Activated naive CD4-positive, alpha-beta T cell treated with anti-CD3 and anti-CD28 coated beads for 36 hours (primary cell): ENCODE measurements around the gene PRICKLE1. TPM values are rescaled to one million over a fixed set of nuclear protein-coding genes. Genes with fewer than 3 reads are reported as not detected.

Experiments used
- CTCF ChIA-PET: fragments of 350-600 bp; sonication (Branson Sonifier 250); formaldehyde crosslinking; loops from one replicate; lab custom pipeline; 2021; ENCODE audit warnings: antibody characterized with exemption; lab: Charles Lee
- DNase-seq: peaks from one replicate; pipeline ENCODE4 v3.0.0-alpha.2; 2020
- H3K27ac Mint-ChIP-seq: one replicate; pipeline ENCODE4 v1.8.0; 2021; ENCODE audit warnings: mild to moderate bottlenecking, mixed read lengths
- H3K27me3 Mint-ChIP-seq: one replicate; pipeline ENCODE4 v1.8.0; 2021; ENCODE audit warnings: low read depth, mixed read lengths
- H3K36me3 Mint-ChIP-seq: one replicate; pipeline ENCODE4 v1.8.0; 2021; ENCODE audit warnings: low read depth, mixed read lengths
- H3K4me1 Mint-ChIP-seq: one replicate; pipeline ENCODE4 v1.8.0; 2021; ENCODE audit warnings: low read depth, mixed read lengths
- H3K4me3 Mint-ChIP-seq: one replicate; pipeline ENCODE4 v1.8.0; 2021; ENCODE audit warnings: mild to moderate bottlenecking, moderate library complexity, mixed read lengths
- H3K9me3 Mint-ChIP-seq: one replicate; pipeline ENCODE4 v1.8.0; 2021; ENCODE audit warnings: mixed read lengths
- intact Hi-C: fragments of 100-400 bp; cut with micrococcal nuclease; formaldehyde crosslinking; loops from one replicate; pipeline ENCODE4 v1.15.1; 2023
- total RNA-seq, 2 experiments: library from RNA; stranded (reverse); gene quantifications; one replicate each; pipeline ENCODE4 v1.2.3, GENCODE V29; 2021

The PRICKLE1 gene
- total RNA-seq, 2 experiments from 2014 or later: not detected

GRCh38 chr12:42482041-42482747 lies 107.4 kb downstream of the PRICKLE1 start:
- H3K4me1 Mint-ChIP-seq: peaks cover 7% of the 10 kb centered on the region
- H3K27ac Mint-ChIP-seq: no peak overlapping the region
- CTCF ChIA-PET: interaction anchor here (0.6 to 4.5 kb wide), 4 partner anchors 12 to 87 kb away, joined by 4 to 33 read pairs (median 6); no protein-coding TSS in a partner anchor
- no peaks in the 10 kb centered on the region for H3K9me3 Mint-ChIP-seq
- peaks cover 2% of the 10 kb centered on the region for H3K36me3 Mint-ChIP-seq
- intact Hi-C loops: loop anchor here (1.0 to 5.0 kb wide), 8 partner anchors 87 to 1401 kb away; no protein-coding TSS in a partner anchor
- H3K27me3 Mint-ChIP-seq: peaks cover 62% of the 10 kb centered on the region
- H3K4me3 Mint-ChIP-seq: peak overlapping the region; percentile 44
- no peak for DNase-seq

DNA sequence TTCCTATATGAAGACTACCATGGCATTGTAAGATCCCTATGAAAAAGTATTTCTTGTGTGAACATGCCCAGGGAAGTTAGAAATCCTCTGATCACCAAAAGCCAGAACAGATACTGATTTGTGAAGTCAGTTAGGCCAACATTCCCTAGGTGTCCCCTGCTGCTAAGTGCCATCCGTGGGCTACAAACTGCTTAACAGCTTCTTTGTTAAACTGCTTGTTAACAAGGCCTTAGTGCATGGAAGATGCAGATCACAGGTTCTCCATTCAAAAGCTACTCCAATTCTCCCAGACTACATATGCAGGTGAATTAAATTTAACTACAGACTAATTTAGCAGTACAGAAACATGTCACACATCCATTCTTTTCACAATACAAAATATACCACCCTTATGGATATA lies 108.2 kb downstream of the PRICKLE1 start:
- Mint-ChIP-seq H3K4me1 (peaks cover 7% of the 10 kb centered on the region), H3K4me3 (no peak overlapping the region), H3K36me3 (peaks cover 2% of the 10 kb centered on the region), H3K27ac (no peak overlapping the region), H3K27me3 (peaks cover 60% of the 10 kb centered on the region), H3K9me3 (no peaks in the 10 kb centered on the region)
- no peak for DNase-seq
- CTCF ChIA-PET: interaction anchor here (1.3 to 4.5 kb wide), 2 partner anchors 11 to 87 kb away, joined by 3 to 33 read pairs; no protein-coding TSS in a partner anchor
- intact Hi-C loops: loop anchor here (5.0 kb wide), 3 partner anchors 354 to 801 kb away; no protein-coding TSS in a partner anchor

GRCh38 chr12:42477941-42478340 lies 111.6 kb downstream of the PRICKLE1 start:
- intact Hi-C loops: no loop called here
- H3K27me3 Mint-ChIP-seq: peaks cover 47% of the 10 kb centered on the region
- no peak overlapping the region for H3K27ac Mint-ChIP-seq
- H3K36me3 Mint-ChIP-seq: no peaks in the 10 kb centered on the region
- no peak overlapping the region for H3K4me3 Mint-ChIP-seq
- peaks cover 2% of the 10 kb centered on the region for H3K4me1 Mint-ChIP-seq
- DNase-seq: no peak
- CTCF ChIA-PET: no interaction called here
- no peaks in the 10 kb centered on the region for H3K9me3 Mint-ChIP-seq

DNA sequence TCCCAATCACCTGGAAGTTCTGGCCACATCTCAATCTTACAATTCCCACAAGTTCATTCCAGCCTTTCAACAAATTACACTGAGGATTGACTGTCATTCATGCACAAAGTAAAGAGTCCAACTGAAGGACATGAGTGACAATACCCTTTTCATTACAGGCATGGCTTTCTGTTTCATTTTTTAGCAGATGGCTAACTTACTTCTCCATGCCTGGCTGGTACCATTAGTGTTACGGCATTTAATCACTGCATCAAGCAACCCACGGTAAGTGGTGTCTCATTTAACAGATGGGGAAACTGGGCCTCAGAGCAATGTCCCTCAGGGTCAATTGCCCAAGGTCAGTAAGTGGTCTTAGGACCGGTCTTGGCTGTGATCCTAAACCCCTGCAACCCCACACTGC lies 114.4 kb downstream of the PRICKLE1 start:
- intact Hi-C loops: no loop called here
- Mint-ChIP-seq H3K9me3 (no peaks in the 10 kb centered on the region), H3K27ac (no peak overlapping the region), H3K4me1 (peaks cover 1% of the 10 kb centered on the region), H3K4me3 (no peak overlapping the region), H3K36me3 (no peaks in the 10 kb centered on the region), H3K27me3 (peaks cover 30% of the 10 kb centered on the region)
- CTCF ChIA-PET: interaction anchor here (1.4 kb wide), 1 partner anchor 94 kb away, joined by 5 read pairs; no protein-coding TSS in a partner anchor
- DNase-seq: no peak

GRCh38 chr12:42474391-42474790 lies 115.2 kb downstream of the PRICKLE1 start:
- DNase-seq: no peak
- peaks cover 7% of the 10 kb centered on the region for H3K4me1 Mint-ChIP-seq
- no peaks in the 10 kb centered on the region for H3K9me3 Mint-ChIP-seq
- no peak overlapping the region for H3K27ac Mint-ChIP-seq
- H3K27me3 Mint-ChIP-seq: peaks cover 28% of the 10 kb centered on the region
- CTCF ChIA-PET: interaction anchor here (0.6 kb wide), 1 partner anchor 1285 kb away, joined by 3 read pairs; no protein-coding TSS in a partner anchor
- H3K4me3 Mint-ChIP-seq: no peak overlapping the region
- intact Hi-C loops: no loop called here
- no peaks in the 10 kb centered on the region for H3K36me3 Mint-ChIP-seq

DNA sequence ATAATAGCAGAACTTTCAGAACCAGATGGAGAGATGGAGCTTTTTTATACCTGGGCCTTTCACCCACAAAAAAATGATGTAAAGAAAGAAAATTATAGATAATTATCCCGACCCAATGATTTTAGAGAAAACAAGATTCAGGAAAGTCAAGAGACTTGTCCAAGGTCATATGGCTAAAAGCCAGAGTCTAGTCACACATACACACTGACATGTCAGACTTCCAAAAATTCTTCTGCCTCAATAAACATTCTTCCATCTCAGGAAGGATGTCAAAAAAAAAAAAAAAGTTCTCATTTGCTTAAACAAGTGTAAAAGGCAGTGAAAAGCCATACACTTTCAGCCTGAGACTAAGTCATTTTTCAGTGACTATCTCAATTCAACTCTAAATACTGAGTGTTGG lies 116.0 kb downstream of the PRICKLE1 start:
- H3K27ac Mint-ChIP-seq: no peak overlapping the region
- intact Hi-C loops: no loop called here
- CTCF ChIA-PET: interaction anchor here (0.6 to 1.1 kb wide), 2 partner anchors 10 to 1286 kb away, joined by 3 read pairs; no protein-coding TSS in a partner anchor
- DNase-seq: no peak
- no peaks in the 10 kb centered on the region for H3K9me3 Mint-ChIP-seq
- H3K36me3 Mint-ChIP-seq: no peaks in the 10 kb centered on the region
- no peak overlapping the region for H3K4me3 Mint-ChIP-seq
- peaks cover 32% of the 10 kb centered on the region for H3K27me3 Mint-ChIP-seq
- peaks cover 15% of the 10 kb centered on the region for H3K4me1 Mint-ChIP-seq

DNA sequence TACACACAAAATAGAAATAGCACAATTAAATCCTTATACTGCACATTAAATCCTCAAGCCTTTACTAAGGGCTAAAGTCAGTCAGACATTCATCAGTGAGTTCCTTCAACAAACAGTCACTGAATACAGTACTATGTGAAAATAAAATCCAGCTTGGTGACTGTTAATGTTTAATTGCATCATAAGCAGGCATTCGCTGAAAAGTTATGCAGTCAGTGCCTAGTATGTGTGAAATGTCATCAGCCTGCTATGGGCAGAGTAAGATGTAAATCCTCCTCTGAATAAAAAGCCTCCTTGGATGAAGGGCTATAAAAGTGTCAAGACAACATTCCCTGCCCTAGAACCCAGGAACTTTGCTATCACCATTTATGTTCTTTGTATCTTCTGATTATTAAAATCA lies 116.4 kb downstream of the PRICKLE1 start:
- Mint-ChIP-seq H3K27me3 (peaks cover 31% of the 10 kb centered on the region), H3K4me1 (peaks cover 19% of the 10 kb centered on the region), H3K27ac (no peak overlapping the region), H3K9me3 (no peaks in the 10 kb centered on the region), H3K36me3 (no peaks in the 10 kb centered on the region), H3K4me3 (no peak overlapping the region)
- intact Hi-C loops: no loop called here
- CTCF ChIA-PET: interaction anchor here (1.1 kb wide), 1 partner anchor 10 kb away, joined by 3 read pairs; no protein-coding TSS in a partner anchor
- DNase-seq: no peak

DNA sequence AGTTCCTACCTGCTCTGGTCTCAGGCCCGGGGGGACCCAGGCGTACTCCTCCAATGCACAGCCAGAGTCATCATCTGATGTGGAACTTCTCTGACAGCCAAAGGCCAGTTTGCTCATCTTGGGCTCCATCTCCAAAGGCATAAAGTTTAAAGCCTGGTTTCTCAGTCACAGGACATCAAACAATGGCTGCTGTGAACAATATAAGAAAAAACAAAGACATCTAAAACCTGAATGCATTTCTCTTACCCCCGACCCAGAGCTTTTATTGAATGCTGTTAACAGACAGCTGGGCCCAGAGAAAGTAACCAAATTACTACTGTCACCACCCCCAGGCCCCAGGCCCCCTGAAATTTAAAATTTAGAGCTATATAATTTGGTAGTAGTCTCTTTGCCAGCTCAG lies 117.2 kb downstream of the PRICKLE1 start:
- peaks cover 28% of the 10 kb centered on the region for H3K27me3 Mint-ChIP-seq
- H3K36me3 Mint-ChIP-seq: no peaks in the 10 kb centered on the region
- no peaks in the 10 kb centered on the region for H3K9me3 Mint-ChIP-seq
- CTCF ChIA-PET: no interaction called here
- no peak for DNase-seq
- no peak overlapping the region for H3K4me3 Mint-ChIP-seq
- peaks cover 19% of the 10 kb centered on the region for H3K4me1 Mint-ChIP-seq
- intact Hi-C loops: no loop called here
- no peak overlapping the region for H3K27ac Mint-ChIP-seq

DNA sequence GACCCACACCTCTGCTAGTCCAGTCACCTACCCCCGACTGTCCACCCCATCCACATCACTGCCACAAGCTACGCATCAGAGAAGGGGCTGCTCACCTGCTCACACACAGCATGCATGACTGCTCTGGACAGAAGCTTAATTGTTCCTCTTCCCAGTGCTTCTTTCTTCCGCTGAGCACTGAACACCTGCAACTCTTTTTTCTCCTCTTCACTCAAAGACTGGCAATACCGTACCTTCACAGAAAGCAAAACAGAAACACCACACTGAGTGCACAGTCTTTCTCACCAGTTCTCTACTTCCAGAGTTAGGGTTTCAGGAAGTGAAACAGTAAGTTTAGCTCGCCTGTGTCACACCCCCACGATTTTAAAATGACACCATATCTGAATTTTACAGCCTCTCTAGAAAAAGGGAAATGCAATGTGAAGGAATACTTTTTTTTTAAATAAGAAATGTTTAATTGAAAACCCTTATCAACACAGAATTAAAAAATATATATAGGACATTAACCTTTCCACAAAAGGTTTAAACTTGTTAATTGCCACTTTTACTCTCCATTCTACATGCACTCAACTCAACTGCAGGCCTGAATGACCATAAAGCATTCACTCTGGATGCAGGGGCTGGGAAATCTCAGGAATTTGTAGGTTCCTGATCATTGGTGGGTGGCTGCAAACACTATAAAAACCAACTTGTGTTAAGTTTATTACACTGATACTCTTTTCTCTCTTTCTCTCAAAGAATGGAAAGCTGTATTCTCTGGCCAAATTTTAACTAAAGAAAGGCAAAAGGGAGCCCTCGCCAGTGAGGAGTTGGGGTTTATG lies 120.0 kb downstream of the PRICKLE1 start:
- H3K27me3 Mint-ChIP-seq: peaks cover 21% of the 10 kb centered on the region
- no peak overlapping the region for H3K27ac Mint-ChIP-seq
- no peaks in the 10 kb centered on the region for H3K9me3 Mint-ChIP-seq
- peak overlapping the region; percentile 58 for H3K4me3 Mint-ChIP-seq
- DNase-seq: peak; percentile 31
- CTCF ChIA-PET: interaction anchor here (0.6 to 2.5 kb wide), 4 partner anchors 11 to 353 kb away, joined by 3 to 8 read pairs (median 4); no protein-coding TSS in a partner anchor
- H3K4me1 Mint-ChIP-seq: peaks cover 19% of the 10 kb centered on the region
- H3K36me3 Mint-ChIP-seq: no peaks in the 10 kb centered on the region
- intact Hi-C loops: no loop called here

DNA sequence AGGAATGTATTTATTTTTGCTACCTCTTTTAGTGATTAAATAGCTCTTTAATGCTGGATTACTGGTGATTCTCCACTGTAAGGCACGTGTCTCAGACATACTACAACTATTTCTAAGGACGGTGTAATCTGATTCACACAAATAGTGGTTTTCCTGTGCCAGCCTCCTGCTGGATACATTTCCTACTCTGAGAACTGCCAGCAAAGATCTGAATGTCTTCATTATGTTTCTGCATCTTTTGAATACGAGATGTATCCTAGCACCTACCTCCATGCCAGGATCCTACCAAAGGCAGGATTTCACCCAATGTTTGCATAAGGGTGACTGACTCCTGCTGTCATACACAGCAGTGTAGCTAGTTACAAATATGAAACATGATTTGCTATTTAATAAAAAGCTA lies 120.6 kb downstream of the PRICKLE1 start:
- Mint-ChIP-seq H3K4me3 (peak overlapping the region; percentile 58), H3K27me3 (peaks cover 21% of the 10 kb centered on the region), H3K9me3 (no peaks in the 10 kb centered on the region), H3K4me1 (peaks cover 19% of the 10 kb centered on the region), H3K27ac (no peak overlapping the region), H3K36me3 (no peaks in the 10 kb centered on the region)
- CTCF ChIA-PET: interaction anchor here (1.0 to 1.4 kb wide), 2 partner anchors 14 to 100 kb away, joined by 3 to 4 read pairs; no protein-coding TSS in a partner anchor
- DNase-seq: no peak
- intact Hi-C loops: no loop called here

DNA sequence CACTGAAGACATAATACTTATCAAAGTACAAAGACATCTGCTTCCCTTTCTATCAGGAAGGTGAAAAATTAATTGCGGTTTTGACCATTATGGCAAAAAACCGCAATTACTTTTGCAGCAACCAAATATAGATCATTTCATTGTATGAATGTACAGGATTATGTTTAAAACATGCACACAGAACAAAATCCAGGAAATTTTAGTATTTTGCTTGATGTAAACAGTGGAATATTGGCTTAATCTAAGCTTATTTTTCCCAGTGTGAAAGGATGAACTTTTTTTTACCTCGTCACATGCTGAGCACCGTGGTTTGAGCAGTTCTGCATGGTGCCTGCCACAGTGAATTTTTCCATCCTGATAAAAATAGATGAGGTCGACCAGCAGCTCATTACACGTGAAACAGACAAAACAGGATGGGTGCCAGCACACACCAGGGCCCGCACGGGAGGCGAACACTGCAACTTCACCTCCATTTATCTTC lies 121.2 kb downstream of the PRICKLE1 start:
- intact Hi-C loops: no loop called here

GRCh38 chr12:42463671-42464070 lies 125.9 kb downstream of the PRICKLE1 start:
- peaks cover 5% of the 10 kb centered on the region for H3K4me1 Mint-ChIP-seq
- no peak overlapping the region for H3K4me3 Mint-ChIP-seq
- H3K9me3 Mint-ChIP-seq: no peaks in the 10 kb centered on the region
- intact Hi-C loops: no loop called here
- peaks cover 7% of the 10 kb centered on the region for H3K27me3 Mint-ChIP-seq
- CTCF ChIA-PET: no interaction called here
- H3K27ac Mint-ChIP-seq: no peak overlapping the region
- no peaks in the 10 kb centered on the region for H3K36me3 Mint-ChIP-seq
- DNase-seq: no peak

More for the DNA sequence above, 121.2 kb downstream of the PRICKLE1 start:
- Mint-ChIP-seq H3K36me3 (no peaks in the 10 kb centered on the region), H3K27me3 (peaks cover 21% of the 10 kb centered on the region), H3K4me1 (peaks cover 19% of the 10 kb centered on the region), H3K9me3 (no peaks in the 10 kb centered on the region), H3K4me3 (no peak overlapping the region), H3K27ac (no peak overlapping the region)
- peak; percentile 10 for DNase-seq
- CTCF ChIA-PET: interaction anchor here (0.6 to 1.4 kb wide), 3 partner anchors 14 to 467 kb away, joined by 3 to 4 read pairs (median 3); no protein-coding TSS in a partner anchor
